WTC11 (cell line): ENCODE measurements around the gene CRABP2. TPM values are rescaled to one million over a fixed set of nuclear protein-coding genes. Genes with fewer than 3 reads are reported as not detected.

Experiments
- ATAC-seq: fragments of 200-7000 bp; cut with Tn5 transposase; 2 replicates; pipeline ENCODE4 v1.10.0; 2021; ENCODE audit warnings: mild to moderate bottlenecking, moderate library complexity
- CTCF ChIA-PET: fragments of 300-600 bp; sonication (Branson Sonifier 250); formaldehyde crosslinking; loops from one replicate; lab custom pipeline; 2021; ENCODE audit warnings: antibody characterized with exemption; lab: Charles Lee
- POLR2A ChIA-PET: fragments of 350-600 bp; sonication (Branson Sonifier 250); formaldehyde crosslinking; loops from one replicate; lab custom pipeline; 2021; ENCODE audit warnings: antibody characterized with exemption; lab: Charles Lee
- DNase-seq: peaks from one replicate; pipeline ENCODE4 v3.0.0; 2021; ENCODE audit warnings: low spot score
- H3K27ac Mint-ChIP-seq: 2 replicates; pipeline ENCODE4 v1.8.0; 2021; ENCODE audit warnings: mixed read lengths
- H3K27me3 Mint-ChIP-seq: 2 replicates; pipeline ENCODE4 v1.8.0; 2021; ENCODE audit warnings: low read depth, mild to moderate bottlenecking, moderate library complexity, mixed read lengths
- H3K36me3 Mint-ChIP-seq: 2 replicates; pipeline ENCODE4 v1.8.0; 2021; ENCODE audit warnings: mixed read lengths
- H3K4me1 Mint-ChIP-seq: 2 replicates; pipeline ENCODE4 v1.8.0; 2022; ENCODE audit warnings: mixed read lengths
- H3K4me3 Mint-ChIP-seq: 2 replicates; pipeline ENCODE4 v1.8.0; 2021; ENCODE audit warnings: mild to moderate bottlenecking, moderate library complexity, mixed read lengths
- H3K9me3 Mint-ChIP-seq: 2 replicates; pipeline ENCODE4 v1.8.0; 2021; ENCODE audit warnings: mixed read lengths
- ATF6 ChIP-seq: sonication (generic); formaldehyde crosslinking; IDR thresholded peaks from 2 replicates; pipeline ENCODE4 v1.8.1; 2023; ENCODE audit warnings: mild to moderate bottlenecking, missing genetic modification reagents
- CREM ChIP-seq: sonication (generic); formaldehyde crosslinking; IDR thresholded peaks from 2 replicates; pipeline ENCODE4 v1.8.1; 2022; ENCODE audit warnings: mild to moderate bottlenecking, missing genetic modification reagents, moderate library complexity
- EMX1 ChIP-seq: fragments of 250-450 bp; sonication (Bioruptor Pico); IDR thresholded peaks from 2 replicates; pipeline ENCODE4 v1.8.0; 2021; ENCODE audit warnings: mild to moderate bottlenecking
- ESRRA ChIP-seq: sonication (generic); formaldehyde crosslinking; IDR thresholded peaks from 2 replicates; pipeline ENCODE4 v1.8.1; 2022; ENCODE audit warnings: mild to moderate bottlenecking, missing genetic modification reagents, borderline replicate concordance
- KAT7 ChIP-seq: sonication (generic); formaldehyde crosslinking; IDR thresholded peaks from 2 replicates; pipeline ENCODE4 v1.8.1; 2023; ENCODE audit warnings: missing genetic modification reagents, mild to moderate bottlenecking, borderline replicate concordance
- NFATC4 ChIP-seq: fragments of 250-450 bp; sonication (Bioruptor Pico); IDR thresholded peaks from 2 replicates; pipeline ENCODE4 v1.9.0; 2021; ENCODE audit warnings: mild to moderate bottlenecking
- NR2C2 ChIP-seq: sonication (generic); formaldehyde crosslinking; IDR thresholded peaks from 2 replicates; pipeline ENCODE4 v1.8.0; 2022; ENCODE audit warnings: mild to moderate bottlenecking, missing genetic modification reagents
- NR3C1 ChIP-seq: sonication (generic); formaldehyde crosslinking; conservative IDR thresholded peaks from 2 replicates; pipeline ENCODE4 v1.8.1; 2023; ENCODE audit warnings: low read depth, mild to moderate bottlenecking, missing genetic modification reagents
- PRDM15 ChIP-seq: sonication (generic); formaldehyde crosslinking; IDR thresholded peaks from 2 replicates; pipeline ENCODE4 v1.8.0; 2022; ENCODE audit warnings: missing genetic modification reagents
- RORB ChIP-seq: fragments of 250-450 bp; sonication (Bioruptor Pico); IDR thresholded peaks from 2 replicates; pipeline ENCODE4 v1.9.0; 2021; ENCODE audit warnings: mild to moderate bottlenecking
- SMAD3 ChIP-seq: sonication (generic); formaldehyde crosslinking; IDR thresholded peaks from 2 replicates; pipeline ENCODE4 v1.8.0; 2022; ENCODE audit warnings: missing genetic modification reagents, mild to moderate bottlenecking, borderline replicate concordance
- TEAD4 ChIP-seq: sonication (generic); formaldehyde crosslinking; IDR thresholded peaks from 2 replicates; pipeline ENCODE4 v1.8.0; 2022; ENCODE audit warnings: mild to moderate bottlenecking, missing genetic modification reagents
- ZNF263 ChIP-seq: sonication (generic); formaldehyde crosslinking; IDR thresholded peaks from 2 replicates; pipeline ENCODE4 v1.8.1; 2022; ENCODE audit warnings: low read depth, mild to moderate bottlenecking, moderate library complexity, missing genetic modification reagents
- ZNF281 ChIP-seq: sonication (generic); formaldehyde crosslinking; IDR thresholded peaks from 2 replicates; pipeline ENCODE4 v1.8.0; 2023; ENCODE audit warnings: mild to moderate bottlenecking, missing genetic modification reagents
- ZNF671 ChIP-seq: fragments of 250-450 bp; sonication (Bioruptor Pico); IDR thresholded peaks from 2 replicates; pipeline ENCODE4 v1.8.0; 2021; ENCODE audit warnings: mild to moderate bottlenecking
- ZSCAN18 ChIP-seq: fragments of 250-450 bp; sonication (Bioruptor Pico); IDR thresholded peaks from 2 replicates; pipeline ENCODE4 v2.1.2; 2022; ENCODE audit warnings: mild to moderate bottlenecking, moderate library complexity
- total RNA-seq: library from RNA; stranded (reverse); gene quantifications from 3 replicates; pipeline ENCODE4 v1.2.3, GENCODE V29; 2021
- TF ChIP-seq, protein P1 (sequence below): fragments of 250-450 bp; sonication (Bioruptor Pico); IDR thresholded peaks from 2 replicates; pipeline ENCODE4 v1.9.0; 2021; ENCODE audit warnings: moderate library complexity, mild to moderate bottlenecking, inconsistent platforms, borderline replicate concordance
- TF ChIP-seq, protein P2 (sequence below): sonication (generic); formaldehyde crosslinking; IDR thresholded peaks from 2 replicates; pipeline ENCODE4 v1.8.1; 2022; ENCODE audit warnings: low read depth, mild to moderate bottlenecking, moderate library complexity, missing genetic modification reagents, borderline replicate concordance
- TF ChIP-seq, protein P3 (sequence below): sonication (generic); formaldehyde crosslinking; IDR thresholded peaks from 2 replicates; pipeline ENCODE4 v1.8.1; 2022; ENCODE audit warnings: low read depth, missing genetic modification reagents, borderline replicate concordance
- TF ChIP-seq, protein P4 (sequence below): sonication (generic); formaldehyde crosslinking; IDR thresholded peaks from 2 replicates; pipeline ENCODE4 v1.8.1; 2023; ENCODE audit warnings: mild to moderate bottlenecking, missing genetic modification reagents, moderate library complexity

Gene CRABP2
- total RNA-seq, 1 experiment from 2014 or later: 135 TPM

DNA sequence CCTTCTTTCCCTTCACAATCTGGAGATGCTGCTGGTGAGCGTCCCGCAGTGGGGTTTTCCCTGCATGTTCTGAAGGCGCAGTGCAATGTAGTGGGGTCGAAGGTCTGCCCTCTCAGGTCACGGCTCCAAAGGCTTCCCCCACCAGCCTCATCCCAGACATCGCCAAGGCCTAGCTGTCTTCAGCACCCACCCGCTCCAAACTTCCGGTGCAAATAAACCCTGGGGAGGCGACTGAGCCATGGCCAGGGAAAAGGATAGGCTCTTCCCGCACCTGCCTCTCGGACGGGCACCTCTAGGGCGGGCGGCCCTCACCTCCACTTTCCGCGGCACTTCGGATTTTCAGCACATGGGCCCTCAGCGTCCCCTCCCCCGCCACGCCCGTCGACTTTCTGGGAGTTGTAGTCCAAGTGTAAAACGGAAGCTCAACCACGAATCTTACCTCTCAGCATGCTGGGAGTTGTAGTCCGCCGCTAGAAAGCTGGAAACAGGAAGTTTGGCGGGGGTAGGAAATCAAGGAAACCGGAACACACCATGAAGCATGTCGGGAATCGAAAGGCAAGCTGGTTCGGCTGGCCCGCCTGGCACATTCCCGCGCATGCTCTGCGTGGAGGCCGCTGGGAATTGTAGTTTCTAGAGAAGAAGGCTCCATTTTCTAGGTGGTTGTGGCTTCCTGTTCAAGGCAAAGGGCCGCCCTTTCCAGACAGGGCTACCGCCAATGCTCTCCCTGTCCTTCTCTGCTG is 35.5 kb upstream of the CRABP2 start, which contains the start of gene MRPL24:
Gene MRPL24, minus strand, starts transcription at position 348 of the 740 bp plus-strand sequence. CDS start 2,384 bp downstream, outside the sequence.
- ChIA-PET CTCF (interaction anchor here (0.6 to 2.2 kb wide), 20 partner anchors 11 to 187 kb away, joined by 3 to 42 read pairs (median 4); partner anchors contain the start of genes CRABP2, HDGF, INSRR and ISG20L2), POLR2A (interaction anchor here (0.5 to 2.1 kb wide), 18 partner anchors 8 to 595 kb away, joined by 3 to 36 read pairs (median 5); partner anchors contain the start of genes HDGF, ISG20L2, METTL25B and PRCC)
- DNase-seq: peak; percentile 98
- Mint-ChIP-seq H3K36me3 (peaks cover 31% of the 10 kb centered on the region), H3K4me3 (peak within 1 kb of the TSS; percentile 90), H3K9me3 (no peaks in the 10 kb centered on the region), H3K27ac (peak within 1 kb of the TSS; percentile 100), H3K27me3 (no peaks in the 10 kb centered on the region), H3K4me1 (peaks cover 24% of the 10 kb centered on the region)
- peak; percentile 86 for ATAC-seq
- TF ChIP-seq CREM (CRISPR knock-in tag) (peak; percentile 91), ZNF281 (peak; percentile 78), KAT7 (no peak; the same call in 1 of the 2 replicates), ESRRA (no peak), RORB (CRISPR knock-in tag) (no peak), ATF6 (CRISPR knock-in tag) (no peak; the same call in 1 of the 2 replicates), NFATC4 (no peak), ZSCAN18 (no peak), EMX1 (CRISPR knock-in tag) (0 out of 2 replicates have a peak, but pooled peaks have one; percentile 57), NR2C2 (CRISPR knock-in tag) (no peak), NR3C1 (CRISPR knock-in tag) (no peak), PRDM15 (CRISPR knock-in tag) (peak; percentile 9; the same call in 1 of the 2 replicates), TEAD4 (no peak), ZNF263 (CRISPR knock-in tag) (no peak), SMAD3 (CRISPR knock-in tag) (peak; percentile 78; the same call in 1 of the 2 replicates), ZNF671 (CRISPR knock-in tag) (no peak)
- TF ChIP-seq, protein P1, sequence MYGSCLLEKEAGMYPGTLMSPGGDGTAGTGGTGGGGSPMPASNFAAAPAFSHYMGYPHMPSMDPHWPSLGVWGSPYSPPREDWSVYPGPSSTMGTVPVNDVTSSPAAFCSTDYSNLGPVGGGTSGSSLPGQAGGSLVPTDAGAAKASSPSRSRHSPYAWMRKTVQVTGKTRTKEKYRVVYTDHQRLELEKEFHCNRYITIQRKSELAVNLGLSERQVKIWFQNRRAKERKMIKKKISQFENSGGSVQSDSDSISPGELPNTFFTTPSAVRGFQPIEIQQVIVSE (CRISPR knock-in tag): no peak
- TF ChIP-seq, protein P2, sequence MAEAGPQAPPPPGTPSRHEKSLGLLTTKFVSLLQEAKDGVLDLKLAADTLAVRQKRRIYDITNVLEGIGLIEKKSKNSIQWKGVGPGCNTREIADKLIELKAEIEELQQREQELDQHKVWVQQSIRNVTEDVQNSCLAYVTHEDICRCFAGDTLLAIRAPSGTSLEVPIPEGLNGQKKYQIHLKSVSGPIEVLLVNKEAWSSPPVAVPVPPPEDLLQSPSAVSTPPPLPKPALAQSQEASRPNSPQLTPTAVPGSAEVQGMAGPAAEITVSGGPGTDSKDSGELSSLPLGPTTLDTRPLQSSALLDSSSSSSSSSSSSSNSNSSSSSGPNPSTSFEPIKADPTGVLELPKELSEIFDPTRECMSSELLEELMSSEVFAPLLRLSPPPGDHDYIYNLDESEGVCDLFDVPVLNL (CRISPR knock-in tag): no peak
- TF ChIP-seq, protein P3, sequence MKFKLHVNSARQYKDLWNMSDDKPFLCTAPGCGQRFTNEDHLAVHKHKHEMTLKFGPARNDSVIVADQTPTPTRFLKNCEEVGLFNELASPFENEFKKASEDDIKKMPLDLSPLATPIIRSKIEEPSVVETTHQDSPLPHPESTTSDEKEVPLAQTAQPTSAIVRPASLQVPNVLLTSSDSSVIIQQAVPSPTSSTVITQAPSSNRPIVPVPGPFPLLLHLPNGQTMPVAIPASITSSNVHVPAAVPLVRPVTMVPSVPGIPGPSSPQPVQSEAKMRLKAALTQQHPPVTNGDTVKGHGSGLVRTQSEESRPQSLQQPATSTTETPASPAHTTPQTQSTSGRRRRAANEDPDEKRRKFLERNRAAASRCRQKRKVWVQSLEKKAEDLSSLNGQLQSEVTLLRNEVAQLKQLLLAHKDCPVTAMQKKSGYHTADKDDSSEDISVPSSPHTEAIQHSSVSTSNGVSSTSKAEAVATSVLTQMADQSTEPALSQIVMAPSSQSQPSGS: no peak
- TF ChIP-seq, protein P4, sequence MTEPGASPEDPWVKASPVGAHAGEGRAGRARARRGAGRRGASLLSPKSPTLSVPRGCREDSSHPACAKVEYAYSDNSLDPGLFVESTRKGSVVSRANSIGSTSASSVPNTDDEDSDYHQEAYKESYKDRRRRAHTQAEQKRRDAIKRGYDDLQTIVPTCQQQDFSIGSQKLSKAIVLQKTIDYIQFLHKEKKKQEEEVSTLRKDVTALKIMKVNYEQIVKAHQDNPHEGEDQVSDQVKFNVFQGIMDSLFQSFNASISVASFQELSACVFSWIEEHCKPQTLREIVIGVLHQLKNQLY: no peak
